ENCODE data around the gene FBXL4.
A peak's percentile ranks its signal among the peaks of the same experiment; 100 is the strongest.

Gene FBXL4

DNA sequence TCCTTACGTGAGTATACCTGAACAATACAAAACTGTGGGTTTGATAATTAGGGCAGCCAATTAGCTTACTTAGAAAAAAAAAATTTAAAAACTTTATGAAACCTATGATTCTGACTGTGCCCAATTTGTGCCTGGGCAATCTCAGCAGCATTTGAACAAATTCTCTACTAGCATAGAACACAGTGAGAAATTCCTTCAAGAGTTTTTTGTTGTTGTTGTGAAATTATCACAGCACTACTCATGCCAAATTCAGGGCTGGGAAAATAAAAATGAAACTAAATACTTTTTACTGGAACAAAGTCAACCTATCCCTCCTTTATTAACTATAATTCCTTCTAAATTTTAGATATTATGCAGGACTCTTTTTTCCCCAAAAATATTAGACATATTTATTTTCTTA, 70.5 kb downstream of the FBXL4 start:
- DNase-seq, result no peak

- no peak for DNase-seq
These were observed 72.4 kb downstream of the FBXL4 start for GRCh38 chr6:98875375-98875774.

DNA sequence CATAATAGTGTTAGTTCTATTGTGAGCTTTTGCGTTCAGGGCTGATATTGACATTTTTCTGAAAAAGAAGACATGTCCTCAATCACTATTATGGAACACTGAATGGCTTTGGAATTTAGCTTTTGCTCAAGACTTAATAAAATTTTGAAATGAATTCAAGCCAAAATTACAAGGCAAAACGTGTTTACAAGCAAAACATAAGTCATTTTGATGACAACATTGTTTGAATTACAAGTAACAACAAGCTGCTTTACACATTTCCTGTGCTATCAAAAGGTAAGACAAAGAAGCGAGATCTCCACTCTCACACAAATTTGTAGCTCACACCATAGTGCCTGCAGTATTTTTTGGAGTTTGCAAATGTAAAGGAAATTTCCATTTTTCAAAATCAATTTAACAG, 75.9 kb downstream of the FBXL4 start:
- DNase-seq, result no peak

DNA sequence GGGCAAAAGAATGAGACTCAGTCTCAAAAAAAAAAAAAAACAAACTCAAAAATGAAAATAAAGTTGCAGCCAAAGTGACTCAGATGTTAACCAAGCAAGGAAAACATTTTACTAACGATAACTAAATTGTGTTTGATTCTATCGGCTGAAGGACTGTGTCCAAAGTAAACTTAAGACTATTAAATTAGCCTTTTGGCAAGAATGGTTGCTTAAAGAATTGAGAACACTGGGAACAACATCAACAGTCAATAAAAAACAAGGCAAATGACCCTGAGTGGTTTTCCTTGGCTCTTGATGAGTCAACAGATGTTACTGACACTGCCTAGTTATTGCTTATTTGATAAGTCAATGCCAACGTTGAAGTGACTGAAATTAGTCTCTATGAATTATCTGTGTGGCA, 76.7 kb downstream of the FBXL4 start:
- no peak for DNase-seq

- DNase-seq, result no peak
These were observed 83.2 kb downstream of the FBXL4 start for GRCh38 chr6:98864497-98864896.

DNA sequence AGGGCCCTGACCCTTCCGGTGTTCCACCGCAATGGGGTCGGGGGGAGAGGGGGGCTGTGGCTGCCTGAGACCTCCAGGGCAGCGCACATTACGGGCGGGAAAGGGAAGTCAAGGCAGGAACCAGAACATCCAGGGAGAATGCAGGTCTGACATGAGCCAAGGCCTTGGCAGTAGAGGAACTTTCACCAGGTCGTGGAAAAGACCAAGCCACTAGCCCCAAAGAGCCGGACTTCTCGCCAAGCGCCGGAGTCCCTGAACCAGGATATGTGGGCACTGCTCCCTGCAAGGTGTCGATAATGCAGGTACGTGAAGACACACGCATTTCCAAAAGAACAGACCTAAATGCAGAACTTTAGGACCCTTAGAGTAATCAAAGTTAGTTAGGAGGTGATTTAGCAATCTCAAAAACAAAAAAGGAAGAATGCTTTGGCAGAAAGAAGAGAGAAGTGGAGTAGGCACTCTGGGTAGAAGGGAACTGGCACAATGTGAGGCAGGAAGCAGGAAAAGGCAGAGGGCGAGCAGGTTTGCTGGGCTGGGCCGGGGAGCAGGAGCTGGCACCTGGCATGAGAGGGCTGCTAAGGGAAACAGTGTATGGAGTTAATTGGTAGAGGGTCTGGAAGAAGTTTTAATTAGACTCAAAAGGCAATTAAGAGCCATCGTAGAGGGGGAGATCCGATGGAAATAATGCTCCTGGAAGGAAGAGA, 99.1 kb downstream of the FBXL4 start:
- DNase-seq, result no peak

GRCh38 chr6:98847779-98848538, 99.8 kb downstream of the FBXL4 start:
- no peak for DNase-seq

- no peak for DNase-seq
These were observed 100.3 kb downstream of the FBXL4 start for GRCh38 chr6:98847416-98847778.

GRCh38 chr6:98846021-98846380, 101.7 kb downstream of the FBXL4 start:
- no peak for DNase-seq

- DNase-seq, result peak; percentile 49
These were observed 102.3 kb downstream of the FBXL4 start for GRCh38 chr6:98845211-98846020.

DNA sequence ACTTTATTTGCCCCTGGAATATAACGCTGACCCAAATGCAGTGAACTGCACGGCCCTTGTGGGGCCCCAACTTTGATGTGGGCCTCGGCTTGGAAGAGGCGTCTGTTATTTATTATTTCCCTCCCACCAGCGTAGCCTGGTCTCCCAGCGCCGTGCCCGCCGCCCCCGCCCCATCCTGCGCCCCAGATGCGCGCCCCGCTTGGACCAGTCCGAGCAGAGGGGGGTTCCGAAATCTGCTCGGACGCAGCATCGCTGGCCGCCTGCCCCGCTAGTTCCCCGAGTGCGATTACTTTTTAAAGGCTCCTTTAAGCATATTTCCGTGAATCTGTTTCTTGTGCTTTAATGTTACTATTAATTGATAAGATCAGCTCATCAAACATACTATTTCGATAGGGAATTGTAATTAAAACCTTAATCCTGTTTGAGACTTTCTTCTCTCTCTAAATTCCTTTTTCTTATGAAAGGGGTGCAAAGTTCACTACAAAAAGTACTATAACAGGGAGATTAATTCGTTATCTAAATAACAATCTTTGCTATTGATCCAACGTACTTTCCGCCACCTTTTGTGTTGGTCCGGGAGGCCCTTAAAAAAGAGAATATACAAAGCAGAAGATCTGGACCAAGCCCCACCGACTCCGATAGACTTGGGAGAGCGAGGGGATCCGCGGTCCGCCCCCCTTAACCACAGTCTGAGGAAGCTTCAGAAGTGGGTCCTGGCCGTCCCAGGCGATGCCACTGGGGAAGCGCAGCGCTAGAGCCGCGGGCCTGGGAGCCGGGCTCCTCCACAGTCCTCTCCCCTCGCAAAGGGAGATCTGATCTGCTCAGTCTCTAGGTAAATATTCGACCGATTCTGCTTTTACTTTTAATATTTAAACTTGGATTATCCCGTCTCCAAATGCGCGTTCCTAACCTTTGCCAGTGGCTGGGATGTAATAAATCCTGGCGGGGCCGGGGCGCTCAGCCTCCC, 103.2 kb downstream of the FBXL4 start:
- no peak for DNase-seq

GRCh38 chr6:98843271-98844243, 104.2 kb downstream of the FBXL4 start:
- no peak for DNase-seq

- DNase-seq, result no peak
These were observed 105.2 kb downstream of the FBXL4 start for GRCh38 chr6:98842342-98843180.

DNA sequence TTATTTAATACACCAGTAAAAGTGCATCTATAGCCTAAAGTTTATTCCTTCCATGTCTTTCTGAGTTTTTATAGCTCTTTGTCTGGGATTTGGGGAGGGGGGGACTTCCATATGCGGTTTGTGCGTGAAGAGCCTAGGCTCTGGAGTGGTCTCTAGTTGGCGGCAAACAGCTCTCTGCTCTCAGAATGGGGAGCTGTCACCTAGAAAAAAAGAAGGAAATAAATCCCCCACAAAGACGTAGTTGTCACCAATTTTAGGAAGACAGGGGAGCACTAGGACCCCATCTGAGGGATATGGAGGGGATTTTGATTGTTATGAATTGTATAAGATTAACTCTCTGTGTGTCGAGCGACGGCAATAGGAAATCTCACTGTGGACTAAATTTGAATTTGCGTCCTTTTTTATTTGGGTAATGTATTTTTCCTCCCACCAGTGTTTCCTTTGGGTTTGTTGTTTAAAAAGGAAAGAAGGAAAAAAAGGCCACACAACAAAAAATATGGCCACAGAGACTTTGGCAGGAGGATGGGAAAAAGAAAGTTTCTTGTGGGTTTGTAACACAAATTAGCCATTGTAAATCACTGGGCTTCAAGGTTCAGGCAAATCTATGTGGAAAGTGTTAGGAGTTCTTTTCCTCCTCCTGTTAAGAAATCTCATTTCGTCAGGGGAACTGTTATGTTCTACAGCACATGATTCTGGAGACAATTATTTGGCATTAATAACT, 106.0 kb downstream of the FBXL4 start:
- no peak for DNase-seq

DNA sequence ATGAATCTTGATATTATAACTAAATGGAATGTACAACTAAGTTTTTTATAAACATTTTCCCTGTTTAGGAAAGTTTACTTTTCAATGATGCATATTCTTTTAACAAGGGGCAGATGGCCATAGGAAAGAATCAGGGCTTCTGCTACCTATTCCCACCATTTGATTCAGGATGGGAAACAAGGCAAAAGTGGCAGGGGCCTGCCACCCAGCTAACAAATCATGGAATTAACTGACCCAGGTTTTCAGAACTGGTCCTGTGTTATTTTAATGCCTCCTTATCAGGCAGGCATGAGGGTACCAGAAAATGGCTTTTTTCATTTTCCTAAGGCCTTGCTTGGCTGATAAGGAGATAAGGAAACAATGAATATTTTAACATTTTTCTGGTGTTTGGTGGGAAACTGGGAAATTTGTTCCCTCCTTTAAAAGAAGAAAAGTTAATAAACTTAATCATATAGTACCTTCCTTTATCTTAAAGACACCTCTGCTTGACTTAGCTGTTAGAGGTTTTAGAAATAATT, 106.7 kb downstream of the FBXL4 start:
- DNase-seq, result no peak

GRCh38 chr6:98840385-98840784, 107.4 kb downstream of the FBXL4 start:
- no peak for DNase-seq

GRCh38 chr6:98839781-98840361, 107.9 kb downstream of the FBXL4 start:
- DNase-seq, result no peak

- no peak for DNase-seq
These were observed 108.8 kb downstream of the FBXL4 start for GRCh38 chr6:98838975-98839374.

DNA sequence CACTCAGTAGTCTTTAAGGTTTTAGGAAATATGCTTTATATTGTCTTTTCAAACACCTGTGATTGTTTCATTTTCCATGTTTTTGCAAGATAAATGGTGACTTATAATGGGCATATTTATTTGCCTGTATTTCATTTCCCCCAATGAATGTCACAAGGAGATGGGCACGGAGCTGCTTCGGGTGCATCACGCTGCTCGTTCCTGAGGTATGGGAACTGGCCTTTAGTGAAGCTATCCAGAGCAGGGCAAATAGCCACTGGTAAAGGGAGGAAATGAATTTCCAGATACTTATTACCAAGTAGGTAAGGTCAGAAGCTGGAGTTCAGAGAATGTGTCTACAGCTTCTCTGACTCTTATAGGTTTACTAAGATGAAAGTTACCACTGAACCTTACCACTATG, 109.7 kb downstream of the FBXL4 start:
- no peak for DNase-seq

Measured in NCI-H1694 treated with DMSO at 0.1 percent for 48 hours (cell line).